Suprapubic skin (tissue), 4 donors: ENCODE measurements around the gene RPH3AL. TPM values are rescaled to one million over a fixed set of nuclear protein-coding genes. Genes with fewer than 3 reads are reported as not detected.

Experiments
- DNase-seq, 2 donors: peaks; one replicate each; pipeline ENCODE4 v3.0.0-alpha.2; 2019; ENCODE audit warnings: low spot score in 2 of 2
- H3K27ac ChIP-seq: fragments of 200-600 bp; sonication (generic); one replicate; pipeline ENCODE4 v1.5.1; 2019
- H3K27me3 ChIP-seq: fragments of 200-600 bp; sonication (generic); one replicate; pipeline ENCODE4 v1.5.1; 2019
- H3K36me3 ChIP-seq: fragments of 200-600 bp; sonication (generic); one replicate; pipeline ENCODE4 v1.5.1; 2019
- H3K4me1 ChIP-seq: fragments of 200-600 bp; sonication (generic); one replicate; pipeline ENCODE4 v1.5.1; 2019
- H3K4me3 ChIP-seq: fragments of 200-600 bp; sonication (generic); one replicate; pipeline ENCODE4 v1.5.1; 2019; ENCODE audit warnings: mild to moderate bottlenecking
- H3K9me3 ChIP-seq: fragments of 200-600 bp; sonication (generic); one replicate; pipeline ENCODE4 v1.5.1; 2019
- EP300 ChIP-seq: sonication (generic); formaldehyde crosslinking; IDR thresholded peaks from one replicate; pipeline ENCODE4 v1.6.1; 2017; ENCODE audit warnings: antibody characterized with exemption
- POLR2A ChIP-seq, 2 donors: fragments of 450-650 bp; IDR thresholded peaks; one replicate each; pipeline ENCODE4 v1.6.1; 2017; ENCODE audit warnings: antibody characterized with exemption in 2 of 2, mild to moderate bottlenecking in 2 of 2, moderate library complexity in 2 of 2
- POLR2AphosphoS5 ChIP-seq, 3 donors: sonication (generic); formaldehyde crosslinking; IDR thresholded peaks; one replicate each; pipeline ENCODE4 v1.6.1; 2017; ENCODE audit warnings: antibody characterized with exemption in 3 of 3
- WGBS: methylation state at CpG from one replicate; pipeline ENCODE4 v1.1.5; 2018; 5-methylcytosine and 5-hydroxymethylcytosine counted together
- total RNA-seq, 4 donors: library from RNA; depleted of rRNA; stranded (reverse); fragments of >200 nt; gene quantifications; one replicate each; pipeline ENCODE4 v1.1.0, GENCODE V29; 2016
- TF ChIP-seq, protein P1 (sequence below), 2 donors: fragments of 200-600 bp in 1 of 2; fragments of 450-650 bp in 1 of 2; sonication (generic) in 1 of 2; IDR thresholded peaks; one replicate each; pipeline ENCODE4 v1.5.1; 2016 to 2019; ENCODE audit warnings: antibody characterized with exemption in 2 of 2, mild to moderate bottlenecking in 1 of 2, moderate library complexity in 1 of 2

Gene RPH3AL
- total RNA-seq, 4 donors from 2014 or later, result 1.7 to 39.5 (median 10.9) TPM

DNA sequence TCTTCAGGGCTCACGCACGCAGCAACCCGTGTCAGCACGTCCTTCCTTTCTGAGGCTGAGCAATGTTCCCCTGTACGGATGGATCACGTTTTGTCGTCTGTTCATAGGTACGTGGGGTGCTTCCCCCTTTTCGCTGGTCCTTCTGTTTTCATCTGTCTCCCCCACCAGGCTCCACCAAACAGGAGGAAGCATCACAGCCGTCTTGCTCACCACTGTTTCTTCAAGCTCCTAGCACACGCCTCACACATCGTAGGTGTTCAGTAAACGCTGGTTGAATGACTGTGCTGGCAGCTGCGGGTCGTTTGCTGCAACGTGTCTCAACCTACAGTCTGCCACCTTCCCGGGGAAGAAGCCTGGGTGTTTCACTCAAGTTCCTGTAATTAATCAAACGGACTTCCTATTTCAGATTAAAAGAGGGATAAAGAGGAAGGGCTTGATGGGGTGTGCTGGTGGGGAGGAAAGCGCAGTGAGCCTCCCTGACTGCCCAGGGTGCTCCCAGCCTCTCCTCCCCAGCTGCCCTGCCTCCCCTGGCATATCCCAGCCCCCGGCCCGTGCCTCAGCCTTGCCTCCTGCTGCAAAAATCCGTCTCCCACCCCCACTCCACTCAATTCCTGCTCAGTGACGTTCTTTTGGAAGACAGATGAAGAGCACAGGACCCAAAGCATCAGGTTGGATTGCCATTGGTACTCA is 94.4 kb downstream of the RPH3AL start:
- Histone ChIP-seq H3K9me3 (no peaks in the 10 kb centered on the region), H3K4me3 (no peak overlapping the region), H3K27me3 (no peaks in the 10 kb centered on the region), H3K4me1 (no peaks in the 10 kb centered on the region), H3K27ac (no peak overlapping the region), H3K36me3 (no peaks in the 10 kb centered on the region)
- peak in 1 of 2 donors; percentile 27 for DNase-seq
- TF ChIP-seq POLR2AphosphoS5 (IDR thresholded peaks at IDR 0.05) (no peak), EP300 (no peak), POLR2A (IDR thresholded peaks at IDR 0.05) (no peak)
- TF ChIP-seq, protein P1, sequence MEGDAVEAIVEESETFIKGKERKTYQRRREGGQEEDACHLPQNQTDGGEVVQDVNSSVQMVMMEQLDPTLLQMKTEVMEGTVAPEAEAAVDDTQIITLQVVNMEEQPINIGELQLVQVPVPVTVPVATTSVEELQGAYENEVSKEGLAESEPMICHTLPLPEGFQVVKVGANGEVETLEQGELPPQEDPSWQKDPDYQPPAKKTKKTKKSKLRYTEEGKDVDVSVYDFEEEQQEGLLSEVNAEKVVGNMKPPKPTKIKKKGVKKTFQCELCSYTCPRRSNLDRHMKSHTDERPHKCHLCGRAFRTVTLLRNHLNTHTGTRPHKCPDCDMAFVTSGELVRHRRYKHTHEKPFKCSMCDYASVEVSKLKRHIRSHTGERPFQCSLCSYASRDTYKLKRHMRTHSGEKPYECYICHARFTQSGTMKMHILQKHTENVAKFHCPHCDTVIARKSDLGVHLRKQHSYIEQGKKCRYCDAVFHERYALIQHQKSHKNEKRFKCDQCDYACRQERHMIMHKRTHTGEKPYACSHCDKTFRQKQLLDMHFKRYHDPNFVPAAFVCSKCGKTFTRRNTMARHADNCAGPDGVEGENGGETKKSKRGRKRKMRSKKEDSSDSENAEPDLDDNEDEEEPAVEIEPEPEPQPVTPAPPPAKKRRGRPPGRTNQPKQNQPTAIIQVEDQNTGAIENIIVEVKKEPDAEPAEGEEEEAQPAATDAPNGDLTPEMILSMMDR (IDR thresholded peaks at IDR 0.05), result no peak
- 65% methylated on average over 21 of the region's 23 CpGs for WGBS

GRCh38 chr17:253091-253846 is 99.3 kb downstream of the RPH3AL start:
- Histone ChIP-seq H3K4me1 (no peaks in the 10 kb centered on the region), H3K27me3 (no peaks in the 10 kb centered on the region), H3K36me3 (no peaks in the 10 kb centered on the region), H3K4me3 (no peak overlapping the region), H3K9me3 (no peaks in the 10 kb centered on the region), H3K27ac (no peak overlapping the region)
- no peak for TF ChIP-seq POLR2A (IDR thresholded peaks at IDR 0.05)
- TF ChIP-seq, protein P1 (IDR thresholded peaks at IDR 0.05), result no peak
- no peak for TF ChIP-seq EP300
- TF ChIP-seq POLR2AphosphoS5 (IDR thresholded peaks at IDR 0.05), result no peak
- DNase-seq, result peak; percentile 55 to 63
- 81% methylated on average over 18 of the region's 29 CpGs for WGBS

- Histone ChIP-seq H3K27me3 (no peaks in the 10 kb centered on the region), H3K4me3 (no peak overlapping the region), H3K9me3 (no peaks in the 10 kb centered on the region), H3K36me3 (no peaks in the 10 kb centered on the region), H3K27ac (no peak overlapping the region), H3K4me1 (no peaks in the 10 kb centered on the region)
- DNase-seq, result peak in 1 of 2 donors; percentile 52
- WGBS, result 83% methylated on average over 13 of the region's 13 CpGs
- no peak for TF ChIP-seq POLR2A (IDR thresholded peaks at IDR 0.05)
- TF ChIP-seq, protein P1 (IDR thresholded peaks at IDR 0.05), result no peak
These were observed 100.2 kb downstream of the RPH3AL start for GRCh38 chr17:252456-252855.

DNA sequence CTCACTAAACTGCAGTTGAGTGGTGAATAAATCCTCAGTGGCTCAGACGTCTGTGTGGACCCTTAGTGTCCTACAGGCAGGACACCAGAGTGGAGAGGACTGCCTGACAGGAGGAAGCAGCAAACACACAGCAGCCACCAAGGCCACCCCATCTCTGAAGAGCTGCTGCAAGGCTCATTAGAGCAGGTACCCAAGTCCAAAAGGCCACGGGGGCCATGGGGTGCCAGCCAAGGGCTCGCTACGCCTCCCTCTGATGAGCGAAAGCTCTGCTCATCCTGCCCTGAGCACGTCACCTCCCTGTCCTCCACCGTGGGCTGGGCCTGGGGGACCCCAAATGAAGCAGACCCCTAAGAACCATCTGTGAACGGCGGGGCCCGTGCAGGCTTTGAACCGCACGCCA is 101.1 kb downstream of the RPH3AL start:
- no peaks in the 10 kb centered on the region for H3K36me3 ChIP-seq
- H3K4me1 ChIP-seq, result no peaks in the 10 kb centered on the region
- DNase-seq, result peak; percentile 58 to 67
- H3K27me3 ChIP-seq, result no peaks in the 10 kb centered on the region
- 91% methylated on average over 11 of the region's 12 CpGs for WGBS
- H3K27ac ChIP-seq, result no peak overlapping the region
- TF ChIP-seq POLR2AphosphoS5 (IDR thresholded peaks at IDR 0.05) (no peak), POLR2A (IDR thresholded peaks at IDR 0.05) (no peak), EP300 (no peak)
- TF ChIP-seq, protein P1 (IDR thresholded peaks at IDR 0.05), result no peak
- no peak overlapping the region for H3K4me3 ChIP-seq
- no peaks in the 10 kb centered on the region for H3K9me3 ChIP-seq
